Activated CD4-positive, alpha-beta memory T cell treated with anti-CD3 and anti-CD28 coated beads, Interleukin-2, amount 10 ng/mL, durations not matched to agents 7 days and 5 days (primary cell): ENCODE data around the gene ZNF106. TPM values are rescaled to one million over a fixed set of nuclear protein-coding genes. Genes with fewer than 3 reads are reported as not detected.

Experiments
- CTCF ChIA-PET: fragments of 350-600 bp; sonication (Branson Sonifier 250); formaldehyde crosslinking; loops from one replicate; lab custom pipeline; 2021; ENCODE audit warnings: antibody characterized with exemption, inconsistent platforms; lab: Charles Lee
- POLR2A ChIA-PET: fragments of 350-600 bp; sonication (Branson Sonifier 250); formaldehyde crosslinking; loops from one replicate; lab custom pipeline; 2021; ENCODE audit warnings: antibody characterized with exemption; lab: Charles Lee
- DNase-seq: peaks from one replicate; pipeline ENCODE4 v3.0.0-alpha.2; 2020
- H3K27ac Mint-ChIP-seq: one replicate; pipeline ENCODE4 v1.8.0; 2021; ENCODE audit warnings: mild to moderate bottlenecking, mixed read lengths
- H3K27me3 Mint-ChIP-seq: one replicate; pipeline ENCODE4 v1.8.0; 2021; ENCODE audit warnings: mixed read lengths
- H3K36me3 Mint-ChIP-seq: one replicate; pipeline ENCODE4 v1.8.0; 2021; ENCODE audit warnings: low read depth, mixed read lengths
- H3K4me1 Mint-ChIP-seq: one replicate; pipeline ENCODE4 v1.8.0; 2021; ENCODE audit warnings: mixed read lengths
- H3K4me3 Mint-ChIP-seq: one replicate; pipeline ENCODE4 v1.8.0; 2021; ENCODE audit warnings: mild to moderate bottlenecking, mixed read lengths
- H3K9me3 Mint-ChIP-seq: one replicate; pipeline ENCODE4 v1.8.0; 2021; ENCODE audit warnings: mixed read lengths
- total RNA-seq, 2 experiments: library from RNA; stranded (reverse); gene quantifications; one replicate each; pipeline ENCODE4 v1.2.3, GENCODE V29; 2021

Gene ZNF106
- total RNA-seq, 2 experiments from 2014 or later = 43.6 to 47.8 TPM

- DNase-seq = no peak
- Mint-ChIP-seq H3K36me3 (peaks cover 4% of the 10 kb centered on the region), H3K4me3 (no peak overlapping the region), H3K27me3 (no peaks in the 10 kb centered on the region), H3K4me1 (peaks cover 53% of the 10 kb centered on the region), H3K27ac (no peak overlapping the region), H3K9me3 (no peaks in the 10 kb centered on the region)
- ChIA-PET CTCF (interaction anchor here (1.0 kb wide), 1 partner anchor 151 kb away, joined by 3 read pairs; no protein-coding TSS in a partner anchor), POLR2A (interaction anchor here (0.6 to 3.5 kb wide), 3 partner anchors 7 to 50 kb away, joined by 3 to 21 read pairs (median 13); partner anchors contain the start of genes HAUS2, LRRC57 and ZNF106)
Observed at GRCh38 chr15:42498212-42499068, 7.5 kb upstream of the ZNF106 start.

GRCh38 chr15:42495361-42496212, 4.6 kb upstream of the ZNF106 start, which contains the start of gene SNAP23:
Gene SNAP23, plus strand, starts transcription at chr15:42495634. Its CDS starts 16,213 bp downstream, at chr15:42511847.
- H3K27ac Mint-ChIP-seq = peak within 1 kb of the TSS; percentile 84
- peak; percentile 87 for DNase-seq
- ChIA-PET CTCF (interaction anchor here (1.2 kb wide), 1 partner anchor 86 kb away, joined by 3 read pairs; no protein-coding TSS in a partner anchor), POLR2A (interaction anchor here (1.2 to 2.3 kb wide), 7 partner anchors 9 to 222 kb away, joined by 3 to 32 read pairs (median 4); partner anchors contain the start of genes GANC, HAUS2, LRRC57 and TMEM87A)
- H3K4me1 Mint-ChIP-seq = peaks cover 64% of the 10 kb centered on the region
- no peaks in the 10 kb centered on the region for H3K27me3 Mint-ChIP-seq
- H3K36me3 Mint-ChIP-seq = peaks cover 10% of the 10 kb centered on the region
- peak within 1 kb of the TSS; percentile 98 for H3K4me3 Mint-ChIP-seq
- no peaks in the 10 kb centered on the region for H3K9me3 Mint-ChIP-seq

DNA sequence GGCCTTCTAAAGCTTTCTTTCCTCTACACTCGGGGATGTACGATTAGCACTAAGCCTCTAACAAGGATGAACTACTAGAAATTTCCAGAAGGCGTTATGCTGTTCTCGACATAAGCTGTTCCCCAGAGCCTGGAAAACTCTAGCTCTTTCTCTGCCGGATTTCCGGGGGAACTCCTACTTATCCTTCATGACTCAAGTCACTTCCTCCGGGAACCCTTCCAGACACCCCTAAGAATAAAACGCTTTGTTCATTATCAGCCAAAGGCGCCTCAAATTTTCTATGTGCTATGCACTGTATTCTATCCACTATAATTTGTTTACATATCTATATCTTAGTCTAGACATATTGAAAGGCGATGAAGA, 4.0 kb upstream of the ZNF106 start:
- Mint-ChIP-seq H3K27me3 (no peaks in the 10 kb centered on the region), H3K9me3 (no peaks in the 10 kb centered on the region), H3K4me1 (peaks cover 61% of the 10 kb centered on the region), H3K4me3 (peak overlapping the region; percentile 98), H3K36me3 (peaks cover 10% of the 10 kb centered on the region), H3K27ac (peak overlapping the region; percentile 84)
- DNase-seq = no peak
- POLR2A ChIA-PET = interaction anchor here (1.2 to 2.3 kb wide), 8 partner anchors 10 to 222 kb away, joined by 3 to 32 read pairs (median 4); partner anchors contain the start of genes GANC, HAUS2, LRRC57 and TMEM87A
- CTCF ChIA-PET = interaction anchor here (1.2 kb wide), 1 partner anchor 87 kb away, joined by 3 read pairs; no protein-coding TSS in a partner anchor

GRCh38 chr15:42493679-42494078, 2.7 kb upstream of the ZNF106 start:
- Mint-ChIP-seq H3K4me3 (peak overlapping the region; percentile 2), H3K4me1 (peaks cover 61% of the 10 kb centered on the region), H3K36me3 (peaks cover 10% of the 10 kb centered on the region), H3K27ac (no peak overlapping the region), H3K27me3 (no peaks in the 10 kb centered on the region), H3K9me3 (no peaks in the 10 kb centered on the region)
- DNase-seq = no peak
- POLR2A ChIA-PET = interaction anchor here (1.3 kb wide), 1 partner anchor 51 kb away, joined by 4 read pairs; no protein-coding TSS in a partner anchor
- CTCF ChIA-PET = interaction anchor here (0.6 to 1.1 kb wide), 3 partner anchors 11 to 1021 kb away, joined by 3 read pairs; no protein-coding TSS in a partner anchor

GRCh38 chr15:42491539-42492225, 741 bp upstream of the ZNF106 start:
- no peak for DNase-seq
- Mint-ChIP-seq H3K27me3 (no peaks in the 10 kb centered on the region), H3K36me3 (peaks cover 15% of the 10 kb centered on the region), H3K9me3 (no peaks in the 10 kb centered on the region), H3K27ac (peak overlapping the region; percentile 96), H3K4me3 (peak overlapping the region; percentile 98), H3K4me1 (peaks cover 59% of the 10 kb centered on the region)
- POLR2A ChIA-PET = interaction anchor here (1.0 to 2.9 kb wide), 16 partner anchors 9 to 1341 kb away, joined by 3 to 36 read pairs (median 6); partner anchors contain the start of genes CDAN1, GANC, HAUS2 and LRRC57
- CTCF ChIA-PET = interaction anchor here (1.1 to 1.4 kb wide), 3 partner anchors 15 to 179 kb away, joined by 3 to 6 read pairs (median 5); no protein-coding TSS in a partner anchor

GRCh38 chr15:42490291-42490670, 660 bp downstream of the ZNF106 start:
- H3K4me3 Mint-ChIP-seq = peak overlapping the region; percentile 98
- no peaks in the 10 kb centered on the region for H3K27me3 Mint-ChIP-seq
- ChIA-PET CTCF (interaction anchor here (1.1 to 2.3 kb wide), 3 partner anchors 19 to 215 kb away, joined by 4 to 11 read pairs (median 6); no protein-coding TSS in a partner anchor), POLR2A (interaction anchor here (0.7 to 2.9 kb wide), 19 partner anchors 10 to 716 kb away, joined by 3 to 36 read pairs (median 4); partner anchors contain the start of genes GANC, HAUS2, LRRC57 and MAPKBP1)
- peaks cover 11% of the 10 kb centered on the region for H3K36me3 Mint-ChIP-seq
- H3K27ac Mint-ChIP-seq = peak overlapping the region; percentile 96
- no peak for DNase-seq
- no peaks in the 10 kb centered on the region for H3K9me3 Mint-ChIP-seq
- H3K4me1 Mint-ChIP-seq = peaks cover 47% of the 10 kb centered on the region

DNA sequence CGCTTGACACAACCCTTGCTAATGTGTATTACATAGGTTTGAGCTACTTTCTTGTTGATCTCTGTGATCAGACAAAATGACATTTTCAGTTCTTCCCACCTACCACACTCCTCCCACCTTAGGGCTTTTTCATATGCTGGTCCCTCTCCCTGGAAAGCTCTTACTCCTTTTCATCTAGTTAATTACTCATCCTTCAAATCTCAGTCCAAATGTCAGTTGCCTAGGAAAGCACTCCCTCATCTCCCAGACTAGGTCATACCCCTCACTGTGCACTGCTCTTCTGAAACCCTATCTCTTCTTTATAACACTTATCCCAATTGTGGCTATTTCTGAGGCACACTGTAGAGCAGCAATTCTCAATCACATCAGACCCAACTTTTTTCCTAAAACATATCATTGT, 7.3 kb downstream of the ZNF106 start:
- H3K27ac Mint-ChIP-seq = no peak overlapping the region
- peaks cover 11% of the 10 kb centered on the region for H3K4me1 Mint-ChIP-seq
- DNase-seq = no peak
- peaks cover 13% of the 10 kb centered on the region for H3K36me3 Mint-ChIP-seq
- ChIA-PET CTCF (interaction anchor here (1.0 to 1.2 kb wide), 2 partner anchors 9 to 10 kb away, joined by 3 read pairs; no protein-coding TSS in a partner anchor), POLR2A (no interaction called here)
- no peaks in the 10 kb centered on the region for H3K9me3 Mint-ChIP-seq
- no peak overlapping the region for H3K4me3 Mint-ChIP-seq
- H3K27me3 Mint-ChIP-seq = no peaks in the 10 kb centered on the region

GRCh38 chr15:42482701-42483100, 8.2 kb downstream of the ZNF106 start:
- H3K4me3 Mint-ChIP-seq = no peak overlapping the region
- peaks cover 3% of the 10 kb centered on the region for H3K4me1 Mint-ChIP-seq
- POLR2A ChIA-PET = no interaction called here
- peaks cover 8% of the 10 kb centered on the region for H3K36me3 Mint-ChIP-seq
- no peaks in the 10 kb centered on the region for H3K27me3 Mint-ChIP-seq
- H3K9me3 Mint-ChIP-seq = no peaks in the 10 kb centered on the region
- H3K27ac Mint-ChIP-seq = no peak overlapping the region
- CTCF ChIA-PET = interaction anchor here (1.2 kb wide), 1 partner anchor 11 kb away, joined by 3 read pairs; no protein-coding TSS in a partner anchor
- no peak for DNase-seq

DNA sequence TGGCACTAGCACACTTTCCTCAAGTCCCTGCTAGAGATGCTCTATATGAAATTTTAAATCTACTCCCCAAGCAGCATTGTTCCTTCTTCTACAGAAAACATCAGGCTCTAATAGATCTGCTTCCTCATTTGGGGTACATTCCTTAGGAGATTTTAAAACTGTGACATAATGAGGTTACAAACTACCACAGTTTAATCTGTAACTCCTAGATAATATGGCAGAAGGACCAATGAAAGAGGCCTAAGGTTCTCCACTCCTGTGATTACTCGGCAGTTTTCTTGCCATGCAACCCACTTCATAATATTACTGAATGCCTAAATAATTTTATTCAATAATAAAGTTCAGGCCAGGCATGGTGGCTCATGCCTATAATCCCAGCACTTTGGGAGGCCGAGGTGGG, 16.1 kb downstream of the ZNF106 start:
- Mint-ChIP-seq H3K27ac (no peak overlapping the region), H3K4me1 (peaks cover 2% of the 10 kb centered on the region), H3K36me3 (peaks cover 5% of the 10 kb centered on the region), H3K9me3 (no peaks in the 10 kb centered on the region), H3K27me3 (no peaks in the 10 kb centered on the region), H3K4me3 (no peak overlapping the region)
- no peak for DNase-seq
- ChIA-PET CTCF (interaction anchor here (0.8 kb wide), 1 partner anchor 9 kb away, joined by 3 read pairs; no protein-coding TSS in a partner anchor), POLR2A (no interaction called here)

DNA sequence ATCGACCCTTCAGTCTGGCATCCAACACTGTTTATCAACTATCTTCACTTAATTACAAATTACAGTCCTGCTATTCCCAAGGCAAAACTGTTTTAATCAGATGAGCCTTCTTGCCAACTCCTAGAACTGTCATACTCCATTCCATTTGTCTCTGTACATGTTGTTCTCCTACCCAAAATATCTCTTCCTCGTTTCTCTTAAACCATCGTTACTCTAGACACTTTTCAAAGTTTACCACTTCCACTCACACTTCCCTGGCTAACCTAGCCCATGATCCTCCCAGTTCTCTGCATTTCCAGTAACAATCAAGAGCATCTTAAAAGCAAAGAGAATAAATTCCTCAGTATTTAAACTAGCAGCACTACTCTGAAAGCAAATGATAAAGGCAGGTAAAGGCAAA, 19.9 kb downstream of the ZNF106 start:
- H3K9me3 Mint-ChIP-seq = no peaks in the 10 kb centered on the region
- POLR2A ChIA-PET = interaction anchor here (1.5 kb wide), 1 partner anchor 300 kb away, joined by 3 read pairs; no protein-coding TSS in a partner anchor

GRCh38 chr15:42465520-42466259, 25.3 kb downstream of the ZNF106 start:
- H3K27me3 Mint-ChIP-seq = no peaks in the 10 kb centered on the region
- no peak for DNase-seq
- no peaks in the 10 kb centered on the region for H3K4me1 Mint-ChIP-seq
- H3K9me3 Mint-ChIP-seq = no peaks in the 10 kb centered on the region
- POLR2A ChIA-PET = no interaction called here
- CTCF ChIA-PET = no interaction called here
- H3K4me3 Mint-ChIP-seq = no peak overlapping the region
- H3K27ac Mint-ChIP-seq = no peak overlapping the region
- H3K36me3 Mint-ChIP-seq = peaks cover 23% of the 10 kb centered on the region

More for the DNA sequence above, 19.9 kb downstream of the ZNF106 start:
- Mint-ChIP-seq H3K4me1 (peaks cover 2% of the 10 kb centered on the region), H3K4me3 (no peak overlapping the region), H3K27me3 (no peaks in the 10 kb centered on the region), H3K36me3 (peaks cover 9% of the 10 kb centered on the region), H3K27ac (no peak overlapping the region)
- CTCF ChIA-PET = interaction anchor here (0.9 to 1.6 kb wide), 2 partner anchors 16 to 19 kb away, joined by 3 to 11 read pairs; partner anchors contain the start of gene ZNF106
- no peak for DNase-seq
